CD4-positive, alpha-beta T cell treated with Interleukin-2 at 100 ng/mL for 4 hours (primary cell): ENCODE data around the gene ZNF407.

Experiments used
- DNase-seq: peaks from one replicate; pipeline ENCODE4 v3.0.0-alpha.2; 2020; ENCODE audit warnings: low spot score

ZNF407 gene

DNA sequence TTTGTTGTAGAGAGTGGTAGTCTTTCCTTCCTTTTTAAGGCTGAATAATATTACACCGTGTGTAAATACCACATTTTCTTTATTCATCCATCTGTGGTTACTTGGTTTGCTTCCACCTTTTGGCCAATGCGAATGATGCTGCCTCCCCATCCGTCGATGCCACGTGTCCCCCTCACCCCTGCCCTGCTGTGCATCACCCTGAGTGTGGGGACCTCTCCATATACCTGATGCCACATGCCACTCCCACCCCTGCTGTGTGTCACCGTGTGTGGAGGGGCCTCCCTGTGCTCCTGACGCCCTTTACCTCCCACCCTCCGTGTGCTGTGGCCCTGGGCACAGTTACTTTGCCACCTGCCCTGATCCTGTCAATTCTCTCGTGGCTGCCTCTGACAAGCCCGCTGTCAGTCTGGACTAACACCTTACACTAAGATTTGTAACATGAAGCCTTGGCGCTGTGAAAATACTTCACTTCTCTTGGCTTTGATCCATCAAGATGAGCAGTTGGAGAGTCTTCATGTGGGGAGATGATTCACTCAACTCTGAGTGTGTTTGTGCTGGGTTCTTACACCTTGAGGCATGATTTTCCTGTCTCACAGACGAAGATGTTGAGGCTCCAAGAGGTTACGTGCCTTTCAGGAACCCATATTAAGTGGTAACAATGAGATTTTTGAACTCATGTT lies 234.0 kb downstream of the ZNF407 start:
- DNase-seq: no peak

DNA sequence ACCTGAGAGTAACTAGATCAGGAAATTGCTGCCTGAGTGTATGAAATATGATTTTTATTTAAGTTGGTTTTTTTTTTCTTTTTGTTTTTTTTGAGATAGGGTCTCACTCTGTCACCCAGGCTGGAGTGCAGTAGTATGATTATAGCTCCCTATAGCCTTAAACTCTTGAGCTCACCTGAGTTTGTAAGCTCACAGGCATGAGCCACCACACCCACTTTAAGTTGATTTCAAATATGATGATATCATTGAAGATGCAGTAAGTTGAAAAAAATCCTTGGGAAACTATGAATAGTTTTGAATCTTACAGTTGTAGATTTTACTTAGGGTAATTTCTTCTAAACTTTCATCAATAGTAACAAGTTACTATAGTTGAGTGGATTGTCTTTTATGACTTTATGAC lies 234.7 kb downstream of the ZNF407 start:
- DNase-seq: no peak

DNA sequence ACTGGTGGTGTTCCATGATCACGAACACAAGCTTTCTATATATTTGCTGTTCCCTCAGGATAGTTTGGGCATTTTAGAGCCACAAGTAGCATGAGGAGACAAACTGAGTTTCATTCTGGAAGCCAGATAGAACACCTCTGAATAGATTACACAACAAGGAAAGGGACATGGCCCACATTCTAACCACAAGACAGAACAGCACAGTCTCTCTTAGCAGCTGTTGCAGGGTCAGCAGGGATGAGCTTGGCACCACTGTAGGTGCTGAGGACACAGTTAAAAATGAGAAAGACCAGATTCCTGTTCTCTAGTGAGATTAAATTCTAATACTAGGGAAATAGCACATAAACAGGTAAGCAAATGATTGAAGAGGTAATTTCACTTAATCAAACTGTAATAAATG lies 235.3 kb downstream of the ZNF407 start:
- no peak for DNase-seq

DNA sequence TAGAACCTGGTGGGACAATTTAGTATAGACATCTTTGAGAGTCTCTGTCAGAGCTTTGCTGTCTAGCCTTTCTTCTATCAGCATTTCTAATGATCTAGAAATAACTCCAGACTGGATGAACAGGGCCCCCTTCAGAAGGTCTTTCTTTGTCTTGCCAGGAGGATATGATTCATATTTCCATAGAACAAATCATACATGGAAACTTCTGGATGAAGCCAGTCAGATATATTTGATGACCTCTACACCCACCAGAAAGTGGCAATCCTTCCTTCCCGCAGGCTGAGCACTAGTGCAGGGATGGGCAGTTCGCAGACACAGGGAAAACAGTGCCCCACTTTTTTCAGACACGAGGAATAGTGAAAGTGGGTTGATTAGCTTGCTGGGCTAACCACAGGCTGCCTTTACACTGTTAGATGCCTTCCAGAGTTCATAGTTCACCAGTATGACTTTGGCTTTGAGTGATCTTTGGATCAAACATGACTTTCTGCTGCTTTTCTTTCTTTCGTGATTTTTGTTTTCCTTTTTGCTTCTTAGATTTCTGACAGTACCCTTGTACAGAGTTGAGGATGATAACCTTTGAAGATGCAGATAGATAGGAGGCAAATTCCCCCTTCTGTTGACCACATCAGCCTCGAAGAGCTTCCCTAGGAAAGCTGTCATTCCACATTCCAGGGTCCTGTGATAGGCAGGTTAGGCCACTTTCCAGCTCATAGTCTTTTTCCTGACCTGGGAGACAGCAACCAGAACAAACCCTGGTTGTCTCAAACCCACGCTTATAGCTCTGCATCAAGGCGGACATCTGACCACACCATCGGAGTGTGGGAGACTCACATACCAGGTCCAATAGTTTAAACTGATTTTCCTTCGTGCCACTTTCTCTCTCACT lies 237.0 kb downstream of the ZNF407 start:
- DNase-seq: no peak

DNA sequence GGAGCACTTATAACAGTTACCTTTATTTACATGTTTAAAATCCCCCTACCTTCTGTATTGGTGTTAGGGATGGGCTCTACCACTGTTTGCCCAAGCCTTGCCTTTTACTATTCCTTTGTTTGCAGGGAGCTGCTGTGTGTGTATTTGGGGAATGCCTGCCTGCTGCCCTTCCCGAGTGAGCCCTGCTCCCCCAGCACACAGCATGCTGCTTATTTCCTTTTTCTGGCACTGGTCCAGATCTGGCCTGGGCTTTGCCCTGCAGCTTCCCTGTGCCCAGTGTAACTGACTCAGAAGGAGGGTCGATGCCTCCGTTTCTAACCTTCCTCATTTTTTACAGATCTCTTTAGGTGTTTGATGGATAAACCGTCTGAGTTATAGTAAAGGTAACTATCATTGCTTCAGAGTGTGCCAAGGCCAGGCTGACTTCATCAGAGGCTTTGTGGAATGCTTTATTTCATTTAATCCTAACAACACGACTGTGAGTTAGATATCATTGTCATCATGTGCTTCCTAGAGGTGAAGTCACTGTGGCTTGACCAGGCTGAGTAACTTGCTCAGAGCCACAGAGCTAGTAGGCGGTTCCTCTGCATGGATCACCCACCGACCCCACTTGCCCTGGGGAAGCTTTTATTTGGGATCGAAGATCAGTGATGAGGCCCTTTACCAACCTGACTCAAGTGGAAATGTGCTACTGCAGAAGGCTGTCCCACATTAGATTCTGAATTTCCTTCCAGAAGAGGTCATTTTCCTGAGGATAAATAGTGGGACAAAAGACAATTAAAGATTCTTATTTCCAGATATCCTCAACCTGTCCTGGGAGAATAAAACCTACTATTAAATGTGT lies 238.8 kb downstream of the ZNF407 start:
- no peak for DNase-seq

DNA sequence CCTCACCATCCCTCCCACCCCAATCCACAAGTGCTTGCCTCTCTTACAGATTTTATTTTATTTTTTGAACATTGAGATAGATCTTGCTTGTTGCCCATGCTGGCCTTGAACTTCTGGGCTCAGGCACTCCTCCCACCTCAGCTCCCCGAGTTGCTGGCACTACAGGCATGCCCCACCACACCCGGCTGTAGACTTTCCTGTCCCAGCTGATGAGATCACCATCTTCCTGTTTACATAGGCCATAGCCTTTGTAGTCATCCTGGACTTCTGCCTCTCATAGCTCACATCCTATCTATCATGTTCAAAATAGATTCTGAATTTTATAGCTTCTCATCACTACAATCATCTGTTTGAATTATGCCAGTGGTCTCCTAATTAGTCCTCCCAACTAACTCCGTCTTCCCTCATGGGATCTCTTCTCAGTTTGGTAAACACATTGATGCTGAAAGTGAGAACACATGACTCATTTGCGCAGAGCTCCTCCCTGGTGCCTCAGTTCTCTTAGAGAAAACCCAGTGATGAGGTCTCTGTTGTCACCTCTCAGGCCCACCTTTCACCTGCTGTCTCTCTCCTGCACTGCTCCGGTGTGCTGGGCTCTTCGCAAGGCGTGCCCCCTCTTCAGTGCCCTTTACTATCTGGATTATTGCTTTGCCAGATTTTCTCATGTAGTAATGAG lies 243.0 kb downstream of the ZNF407 start:
- no peak for DNase-seq

DNA sequence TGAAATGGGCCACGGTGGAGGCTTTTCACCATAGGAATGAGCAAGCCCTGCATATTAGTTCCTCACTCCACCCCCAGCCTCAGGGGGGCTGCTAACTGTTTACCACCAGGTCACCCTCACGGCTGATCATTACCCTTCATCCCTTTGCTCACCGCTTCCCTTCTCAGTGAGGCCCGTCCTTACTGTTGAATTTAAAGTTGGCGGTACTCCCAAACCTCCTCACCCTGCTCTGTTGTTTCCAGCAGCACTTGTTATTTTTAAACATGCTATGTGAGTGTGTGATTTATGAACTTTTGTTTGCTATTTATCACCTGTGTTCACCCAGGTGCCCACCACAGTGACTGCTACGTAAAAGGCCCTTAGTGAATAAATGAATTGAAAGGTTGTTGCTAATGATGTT lies 243.6 kb downstream of the ZNF407 start:
- DNase-seq: no peak

DNA sequence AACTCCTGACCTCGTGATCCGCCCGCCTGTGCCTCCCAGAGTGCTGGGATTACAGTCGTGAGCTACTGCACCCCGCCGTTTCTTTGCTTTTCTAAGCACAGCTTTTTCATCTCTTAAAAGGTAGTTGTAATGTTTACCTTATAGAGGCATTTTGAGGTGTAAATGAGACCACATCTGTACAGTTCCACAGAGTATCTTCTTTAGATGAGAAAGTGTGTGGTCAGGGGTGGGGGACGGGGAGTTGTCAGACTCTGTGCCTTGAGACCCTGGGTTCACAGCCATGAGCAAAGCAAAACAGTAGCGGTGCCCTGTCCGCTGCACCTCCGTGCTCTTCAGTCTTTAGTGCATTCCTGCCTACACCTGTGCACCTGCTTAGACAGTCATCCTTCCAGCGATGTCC lies 251.6 kb downstream of the ZNF407 start:
- DNase-seq: no peak

DNA sequence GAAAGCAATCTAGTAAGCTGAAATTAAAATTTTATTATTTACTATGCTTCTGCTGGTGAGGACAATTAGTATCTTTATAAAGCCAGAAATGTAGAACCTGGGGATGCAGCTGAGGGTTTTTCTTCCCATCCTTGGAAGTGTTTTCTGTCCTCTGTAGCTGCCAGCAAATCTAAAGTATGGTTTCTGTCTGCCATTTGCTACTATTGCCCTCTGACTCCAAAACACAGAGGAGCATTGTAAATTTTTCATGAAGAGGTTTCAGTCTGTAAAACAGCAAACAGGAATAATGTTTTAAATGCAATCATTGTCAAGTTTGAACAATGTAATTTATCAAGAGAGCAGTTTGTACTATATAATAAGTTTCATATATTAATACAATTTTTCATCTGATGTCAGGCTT lies 258.8 kb downstream of the ZNF407 start:
- no peak for DNase-seq

DNA sequence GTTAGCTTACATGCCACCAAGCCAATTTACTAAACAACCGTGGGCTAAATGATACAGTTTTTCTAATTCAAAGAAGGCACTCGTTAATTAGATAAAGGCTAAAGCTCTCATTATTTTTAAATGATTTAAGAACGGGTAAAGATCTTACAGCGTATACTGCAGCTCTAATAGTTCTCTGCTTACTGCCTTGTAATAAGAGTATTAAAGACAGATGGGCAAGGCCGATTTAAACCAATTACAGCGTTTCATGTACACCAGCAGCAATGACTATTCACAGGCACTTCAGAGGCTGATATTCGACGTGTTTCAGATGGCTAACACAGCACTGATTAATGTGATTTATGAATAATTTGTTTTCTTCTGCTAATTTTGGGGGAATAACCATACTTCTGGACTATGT lies 259.3 kb downstream of the ZNF407 start:
- DNase-seq: no peak

DNA sequence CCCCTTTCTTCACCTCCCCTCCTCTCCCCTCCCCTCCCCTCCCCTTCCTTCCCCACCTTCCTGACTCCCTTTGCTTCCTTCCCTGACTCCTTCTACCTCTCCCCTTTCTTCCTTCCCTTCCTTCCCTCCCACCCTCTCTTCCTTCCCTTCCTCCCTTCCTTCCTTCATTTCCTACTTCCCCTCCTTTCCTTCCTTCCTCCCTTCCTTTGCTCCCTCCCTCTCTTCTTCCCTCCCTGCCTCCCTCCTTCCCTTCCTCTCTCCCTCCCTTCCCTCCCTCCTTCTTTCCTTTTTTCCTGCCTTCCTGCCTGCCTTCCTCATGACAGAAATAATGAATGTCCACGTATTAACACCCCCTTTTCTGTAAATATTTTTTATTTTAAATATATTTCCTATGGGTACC lies 260.2 kb downstream of the ZNF407 start:
- DNase-seq: no peak

DNA sequence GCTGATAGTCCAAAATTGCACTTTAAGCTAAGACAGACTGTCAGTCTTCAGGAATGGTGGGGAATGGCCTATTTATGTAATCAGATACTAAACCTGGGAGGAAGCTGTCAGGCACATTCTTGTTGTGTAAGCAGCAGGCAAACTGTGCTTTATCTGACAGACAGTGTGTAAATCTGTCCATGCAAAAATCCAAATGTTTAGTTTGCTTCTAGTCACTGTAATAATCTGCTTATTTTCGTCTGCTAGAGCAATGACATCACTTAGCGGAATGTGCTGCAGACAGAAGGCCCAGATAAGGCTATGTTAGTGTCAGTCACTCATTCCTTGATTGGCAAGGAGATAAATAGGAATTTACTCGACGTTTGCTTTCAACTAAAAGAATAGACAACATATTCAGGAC lies 263.5 kb downstream of the ZNF407 start:
- no peak for DNase-seq

DNA sequence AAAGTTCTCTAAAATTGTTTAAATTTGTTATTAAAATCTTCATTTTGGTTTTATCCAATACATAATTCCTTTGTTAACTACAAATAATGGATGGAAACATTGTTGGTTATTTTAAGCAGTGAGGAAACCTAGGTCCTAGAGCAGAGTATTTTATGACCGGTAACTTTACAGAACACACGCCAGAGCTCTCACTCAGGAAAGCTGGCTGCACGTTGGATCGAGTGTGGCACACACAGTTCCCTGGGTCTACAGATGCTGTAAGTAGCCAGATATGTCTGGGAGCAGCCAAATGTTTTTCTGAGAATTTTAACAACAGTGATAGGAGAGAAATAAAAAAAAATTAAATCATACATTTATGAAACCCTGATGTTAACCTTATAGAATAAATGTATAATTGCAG lies 264.4 kb downstream of the ZNF407 start:
- no peak for DNase-seq

DNA sequence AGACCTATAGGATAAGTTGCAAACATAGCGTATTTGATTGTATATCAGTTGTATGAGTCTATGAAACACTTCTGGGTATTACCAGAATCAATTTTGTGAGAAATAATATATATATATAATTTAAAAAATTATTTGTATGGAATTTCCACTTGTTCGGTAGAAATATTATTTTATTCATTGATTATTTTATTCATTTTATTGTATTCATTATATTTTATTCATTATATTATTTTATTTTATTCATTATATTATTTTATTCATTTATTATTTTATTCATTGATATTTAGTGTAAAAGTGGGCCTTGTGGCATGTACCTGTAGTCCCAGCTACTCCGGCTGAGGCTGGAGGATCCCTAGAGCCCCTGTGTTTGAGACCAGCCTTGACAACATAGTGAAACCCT lies 268.9 kb downstream of the ZNF407 start:
- no peak for DNase-seq

DNA sequence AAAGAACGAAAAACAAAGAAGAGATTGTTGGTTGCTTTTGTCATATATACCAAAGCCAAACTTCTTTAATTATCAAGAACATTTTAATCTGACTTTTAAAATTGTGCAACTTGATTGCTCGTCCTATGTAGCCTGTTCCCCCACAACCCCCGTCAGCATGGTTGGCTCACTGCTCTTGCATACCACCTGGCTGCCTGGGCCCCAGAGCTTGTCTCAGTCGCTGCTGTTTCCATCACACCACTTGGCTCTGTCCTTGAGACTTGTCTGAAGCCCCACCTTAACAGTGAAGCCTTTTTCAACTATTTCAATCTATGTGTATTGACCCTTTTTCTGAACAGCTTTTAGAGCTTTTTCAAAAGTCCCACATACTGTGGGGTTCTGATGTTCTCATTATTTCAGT lies 270.8 kb downstream of the ZNF407 start:
- no peak for DNase-seq

DNA sequence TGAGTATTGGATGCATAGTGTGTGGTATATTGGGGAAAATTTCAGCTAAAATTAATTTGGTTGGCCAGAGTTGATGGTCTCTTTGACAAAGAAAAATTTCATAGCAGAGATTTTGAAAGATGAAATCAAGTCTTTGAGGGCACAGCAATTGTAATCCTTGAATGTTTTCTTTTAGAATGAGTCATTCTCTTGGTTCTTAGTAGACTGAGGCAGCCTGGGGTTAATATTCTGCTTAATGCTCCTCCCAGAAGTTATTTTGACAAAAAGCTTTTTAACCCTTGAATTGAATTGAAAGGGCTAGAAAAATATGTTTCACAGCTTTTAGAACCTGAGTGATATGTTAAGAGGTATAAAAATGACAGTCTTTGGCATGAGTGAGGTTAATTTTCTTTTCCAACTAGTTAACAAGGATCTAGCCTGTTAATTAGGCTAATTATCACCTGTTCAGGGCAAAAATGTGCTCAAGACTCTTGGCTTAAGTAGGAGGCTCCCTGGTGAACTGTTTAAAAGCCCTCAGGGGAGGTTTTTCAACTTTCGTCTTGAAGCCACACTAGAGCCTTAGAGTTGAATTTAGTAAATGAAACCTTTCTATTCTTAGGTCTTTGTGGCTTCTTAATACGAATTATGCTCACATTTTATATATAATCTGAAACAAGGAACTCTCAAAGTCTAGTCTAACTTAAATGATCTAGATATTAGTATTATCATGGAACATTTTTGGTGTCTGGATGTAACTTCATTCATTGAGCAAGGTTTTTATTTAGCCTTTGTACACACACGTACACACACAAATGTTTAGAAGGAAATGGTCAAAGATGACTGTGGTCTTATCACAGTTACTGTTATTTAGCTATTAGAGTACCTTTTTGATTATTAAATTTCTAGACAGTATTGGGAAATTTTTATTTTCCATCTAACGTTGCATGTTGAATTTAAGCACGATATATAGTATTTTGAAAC lies 272.5 kb downstream of the ZNF407 start:
- DNase-seq: no peak

DNA sequence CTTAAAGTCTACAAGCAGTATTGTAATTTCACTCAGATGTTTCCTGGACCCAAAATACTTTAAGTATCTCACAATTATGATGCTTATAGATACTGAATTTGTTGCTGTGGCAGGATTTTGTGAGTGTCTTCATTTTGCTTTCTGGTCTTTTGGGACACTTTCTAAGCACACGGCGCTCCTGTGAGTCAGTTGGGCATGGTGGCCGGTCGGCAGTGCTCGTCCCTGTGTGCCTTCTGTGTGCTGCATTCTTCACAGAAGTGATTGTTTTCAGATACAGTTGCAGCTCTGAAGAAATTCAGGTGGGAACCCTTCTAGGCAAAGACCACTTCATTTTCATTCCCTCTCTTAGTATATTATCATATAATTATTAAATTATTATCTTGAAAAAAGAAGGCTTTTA lies 273.3 kb downstream of the ZNF407 start:
- no peak for DNase-seq

DNA sequence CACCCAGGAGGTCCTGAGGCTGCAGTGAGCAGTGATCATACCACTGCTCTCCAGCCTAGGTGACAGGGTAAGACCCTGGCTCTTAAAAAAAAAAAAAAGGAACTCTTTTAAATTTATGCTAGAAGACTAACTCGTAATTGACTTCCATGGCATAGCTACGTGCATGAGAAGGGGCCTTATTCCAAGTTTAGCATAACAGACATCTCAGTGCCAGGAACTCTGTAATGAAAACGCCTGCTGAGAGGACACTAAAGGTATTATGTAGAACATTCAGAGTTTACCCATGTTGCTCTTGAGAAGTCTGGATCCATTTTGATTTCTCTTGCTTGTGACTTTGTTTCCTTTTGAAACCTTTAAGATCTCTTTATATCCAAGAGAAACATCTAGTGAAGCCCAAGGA lies 276.0 kb downstream of the ZNF407 start:
- no peak for DNase-seq

DNA sequence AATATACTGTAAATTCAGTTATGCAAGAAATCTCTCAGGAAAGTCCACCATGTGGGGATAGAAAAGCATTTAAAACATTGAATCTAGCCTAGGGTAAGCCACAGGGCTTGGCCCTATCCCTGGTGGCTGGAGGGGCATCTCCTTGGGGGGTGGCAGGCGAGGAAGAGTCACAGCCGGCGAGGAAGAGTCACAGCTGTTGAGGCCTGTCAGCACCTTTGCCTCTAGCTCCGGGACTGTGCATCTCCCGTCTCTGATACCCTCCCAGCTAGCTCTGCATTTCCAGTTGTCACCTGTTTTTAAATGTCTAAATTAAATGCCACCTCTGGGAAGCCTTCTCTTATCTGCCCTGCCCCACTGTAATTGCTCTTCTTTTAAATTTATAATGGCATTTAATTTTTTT lies 276.7 kb downstream of the ZNF407 start:
- no peak for DNase-seq

DNA sequence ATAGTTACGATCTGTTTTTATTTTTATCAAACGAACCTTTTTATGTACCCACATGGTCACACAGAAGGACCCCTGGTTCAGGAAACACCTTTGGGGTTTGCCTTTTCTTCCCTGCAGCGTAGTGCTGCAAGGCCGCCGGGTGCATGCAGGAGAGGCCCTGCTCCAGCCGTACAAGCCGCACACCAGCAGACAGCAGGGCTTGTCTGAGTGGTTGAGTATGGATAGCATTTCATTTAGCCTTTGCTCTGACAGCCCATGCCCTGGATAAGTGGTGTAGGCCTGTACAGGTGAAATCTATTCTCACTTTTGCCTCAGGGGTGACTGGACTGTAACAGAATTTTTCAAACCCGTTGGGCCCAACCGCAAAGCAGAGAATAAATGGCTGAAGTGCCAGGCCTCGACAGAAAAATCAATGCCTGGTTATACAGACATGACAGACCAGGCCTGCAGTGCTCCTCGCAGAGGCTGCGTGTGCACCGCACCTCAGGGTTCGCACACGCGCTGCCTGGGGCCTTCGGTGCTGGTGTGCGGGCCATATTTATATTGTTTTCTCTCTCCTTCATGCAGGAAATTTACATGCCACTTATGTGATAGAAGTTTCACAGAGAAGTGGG lies 279.1 kb downstream of the ZNF407 start:
- no peak for DNase-seq

DNA sequence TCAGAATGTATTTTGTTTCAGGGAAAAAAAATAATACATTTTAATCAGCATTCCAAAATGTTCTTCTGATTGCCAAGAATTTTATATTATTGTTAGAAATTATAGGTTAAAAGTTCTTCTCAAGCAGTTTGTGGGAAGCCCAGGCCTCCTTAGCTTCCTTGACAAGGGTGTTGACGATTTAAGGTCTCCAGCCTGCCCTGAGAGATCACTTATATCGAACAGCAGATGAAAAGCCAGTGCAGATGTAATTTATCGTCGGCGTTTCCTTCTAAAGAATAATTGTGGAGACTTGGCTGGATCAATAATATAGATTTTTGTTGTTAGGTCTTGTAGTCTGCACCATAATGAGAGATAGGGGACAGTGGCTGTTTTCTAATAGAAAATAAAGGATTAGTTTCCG lies 280.6 kb downstream of the ZNF407 start:
- no peak for DNase-seq
